Measurements from ENCODE around the gene BACH2.

GRCh38 chr6:90328004-90328403 lies 31.4 kb upstream of the BACH2 start:
- TF ChIP-seq CTCF (conservative IDR thresholded peaks at IDR 0.05; ENCODE audit: low read depth, low read length) (no peak), POLR2A (IDR thresholded peaks at IDR 0.05; ENCODE audit: low read depth, low read length) (no peak), RAD21 (IDR thresholded peaks at IDR 0.05; ENCODE audit: low read length) (no peak)
- TF ChIP-seq, protein P1, sequence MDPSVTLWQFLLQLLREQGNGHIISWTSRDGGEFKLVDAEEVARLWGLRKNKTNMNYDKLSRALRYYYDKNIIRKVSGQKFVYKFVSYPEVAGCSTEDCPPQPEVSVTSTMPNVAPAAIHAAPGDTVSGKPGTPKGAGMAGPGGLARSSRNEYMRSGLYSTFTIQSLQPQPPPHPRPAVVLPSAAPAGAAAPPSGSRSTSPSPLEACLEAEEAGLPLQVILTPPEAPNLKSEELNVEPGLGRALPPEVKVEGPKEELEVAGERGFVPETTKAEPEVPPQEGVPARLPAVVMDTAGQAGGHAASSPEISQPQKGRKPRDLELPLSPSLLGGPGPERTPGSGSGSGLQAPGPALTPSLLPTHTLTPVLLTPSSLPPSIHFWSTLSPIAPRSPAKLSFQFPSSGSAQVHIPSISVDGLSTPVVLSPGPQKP (IDR thresholded peaks at IDR 0.05; ENCODE audit: borderline replicate concordance, low read depth, low read length): no peak
